Smooth muscle cell (in vitro differentiated cells): ENCODE measurements around the gene FAM8A1. TPM values are rescaled to one million over a fixed set of nuclear protein-coding genes. Genes with fewer than 3 reads are reported as not detected.

Experiments
- DNase-seq: peaks from one replicate; lab custom pipeline; 2025; ENCODE audit not compliant: unreplicated experiment; lab: John Stamatoyannopoulos, UW
- H2AFZ ChIP-seq: fragments of 200-600 bp; sonication (generic); 2 replicates; pipeline ENCODE4 v1.6.0; 2016; ENCODE audit warnings: antibody characterized with exemption, low read depth, mild to moderate bottlenecking
- H3F3A ChIP-seq: fragments of 200-600 bp; sonication (generic); 2 replicates; pipeline ENCODE4 v1.6.0; 2017; ENCODE audit warnings: antibody characterized with exemption, low read depth
- H3K27ac ChIP-seq: fragments of 200-600 bp; sonication (generic); 2 replicates; pipeline ENCODE4 v1.5.1; 2016; ENCODE audit warnings: low read depth, mild to moderate bottlenecking
- H3K27me3 ChIP-seq: fragments of 200-600 bp; sonication (generic); 2 replicates; pipeline ENCODE4 v1.6.1; 2016; ENCODE audit warnings: low read depth, mild to moderate bottlenecking
- H3K36me3 ChIP-seq: fragments of 200-600 bp; sonication (generic); 2 replicates; pipeline ENCODE4 v1.5.1; 2016; ENCODE audit warnings: low read depth
- H3K4me1 ChIP-seq: fragments of 200-600 bp; sonication (generic); 2 replicates; pipeline ENCODE4 v1.5.1; 2016; ENCODE audit warnings: low read depth
- H3K4me2 ChIP-seq: fragments of 200-600 bp; sonication (generic); 2 replicates; pipeline ENCODE4 v1.6.0; 2016; ENCODE audit warnings: mild to moderate bottlenecking
- H3K4me3 ChIP-seq: fragments of 200-600 bp; sonication (generic); 2 replicates; pipeline ENCODE4 v1.5.1; 2016; ENCODE audit warnings: mild to moderate bottlenecking
- H3K79me2 ChIP-seq: fragments of 200-600 bp; sonication (generic); 2 replicates; pipeline ENCODE4 v1.6.0; 2016; ENCODE audit warnings: low read depth, mild to moderate bottlenecking
- H3K9ac ChIP-seq: fragments of 200-600 bp; sonication (generic); 2 replicates; pipeline ENCODE4 v1.6.0; 2016; ENCODE audit warnings: low read depth
- H3K9me3 ChIP-seq: fragments of 200-600 bp; sonication (generic); replicated peaks from 2 replicates; pipeline ENCODE4 v1.5.1; 2016; ENCODE audit warnings: low read depth
- H4K20me1 ChIP-seq: fragments of 200-600 bp; sonication (generic); 2 replicates; pipeline ENCODE4 v1.6.0; 2016; ENCODE audit warnings: low read depth
- WGBS: methylation state at CpG from one replicate; pipeline ENCODE4 v1.1.7; 2016; ENCODE audit warnings: low lambda C conversion rate; 5-methylcytosine and 5-hydroxymethylcytosine counted together
- polyA plus RNA-seq: library from polyadenylated mRNA; unstranded; fragments of >200 nt; fragmentation: Nextera tagmentation; extraction: Ambion mirVana; gene quantifications from 2 replicates; pipeline ENCODE4 v1.2.1, GENCODE V29; 2016
- total RNA-seq: library from RNA; depleted of rRNA; stranded (reverse); fragments of >200 nt; gene quantifications from 2 replicates; pipeline ENCODE4 v1.2.3, GENCODE V29; 2014
- TF ChIP-seq, protein P1 (sequence below): fragments of 200-600 bp; sonication (generic); IDR thresholded peaks from 2 replicates; pipeline ENCODE4 v1.5.1; 2017; ENCODE audit warnings: borderline replicate concordance, mild to moderate bottlenecking, antibody characterized with exemption; ENCODE audit not compliant: insufficient read depth, poor library complexity, severe bottlenecking

The FAM8A1 gene
- total and polyA plus RNA-seq, 2 experiments from 2014 or later, result 11.8 to 33.2 TPM

DNA sequence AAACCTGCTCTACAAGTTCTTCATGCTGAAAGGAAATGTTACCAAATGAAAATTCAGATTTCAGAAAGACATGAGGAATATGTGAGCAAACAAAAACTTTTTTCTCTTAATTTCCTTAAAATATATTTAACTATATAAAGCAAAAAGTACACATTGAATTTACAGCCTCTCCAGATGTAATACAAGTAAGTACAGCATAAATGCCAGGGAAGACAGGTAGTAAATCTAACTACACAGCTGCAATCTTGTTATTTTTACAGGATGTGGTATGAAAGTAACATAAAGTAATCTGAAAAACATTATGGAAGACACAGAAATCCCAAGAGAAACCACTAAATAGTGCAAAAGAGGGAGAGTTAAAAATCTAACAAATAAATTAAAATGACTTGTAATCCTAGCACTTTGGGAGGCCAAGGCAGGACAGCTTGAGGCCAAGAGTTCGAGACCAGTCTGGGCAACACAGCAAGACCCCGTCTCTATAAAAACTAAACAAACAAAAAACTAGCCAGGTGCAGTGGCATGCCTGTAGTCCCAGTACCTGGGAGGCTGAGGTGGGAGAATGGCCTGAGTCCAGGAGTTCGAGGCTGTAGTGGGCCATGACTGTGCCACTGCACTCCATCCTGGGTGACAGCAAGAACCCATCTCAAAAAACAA lies 50.7 kb downstream of the FAM8A1 start:
- peaks cover 17% of the 10 kb centered on the region for H3K36me3 ChIP-seq

DNA sequence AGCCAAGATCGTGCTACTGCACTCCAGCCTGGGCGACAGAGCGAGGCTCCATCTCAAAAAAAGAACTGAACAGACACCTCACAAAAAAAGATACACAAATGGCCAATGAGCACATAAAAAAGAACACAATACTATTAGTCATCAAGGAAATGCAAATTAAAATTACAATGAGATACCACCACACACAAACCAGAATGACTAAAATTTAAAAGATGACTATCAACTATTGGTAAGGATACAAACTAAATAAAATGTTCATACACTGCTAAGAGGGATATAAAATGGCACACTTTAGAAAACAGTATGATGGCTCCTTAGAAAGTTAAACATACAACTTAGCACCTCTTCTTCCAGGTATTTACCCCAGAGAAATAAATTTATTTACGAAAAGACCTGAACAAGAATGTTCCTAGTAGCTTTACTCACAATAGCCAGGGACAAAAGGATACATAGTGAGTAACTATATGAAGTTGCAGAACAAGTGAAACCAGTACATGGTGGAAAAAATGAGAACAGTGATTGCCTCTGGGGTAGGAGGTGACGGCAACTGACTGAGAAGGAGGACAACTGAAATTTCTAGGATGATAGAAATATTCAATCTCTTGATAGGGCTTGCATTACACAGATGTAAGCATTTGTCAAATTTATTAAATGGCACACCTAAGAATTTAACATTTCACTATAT lies 53.2 kb downstream of the FAM8A1 start:
- Histone ChIP-seq H3K9me3 (no peaks in the 10 kb centered on the region), H3K4me2 (no peak overlapping the region), H3K9ac (no peak overlapping the region), H3F3A (no peaks in the 10 kb centered on the region), H3K4me1 (no peaks in the 10 kb centered on the region), H4K20me1 (peaks cover 26% of the 10 kb centered on the region), H3K4me3 (no peak overlapping the region), H3K79me2 (peaks cover 55% of the 10 kb centered on the region), H3K27me3 (no peaks in the 10 kb centered on the region), H2AFZ (no peak overlapping the region), H3K27ac (peak overlapping the region; percentile 55), H3K36me3 (peaks cover 9% of the 10 kb centered on the region)
- TF ChIP-seq, protein P1, sequence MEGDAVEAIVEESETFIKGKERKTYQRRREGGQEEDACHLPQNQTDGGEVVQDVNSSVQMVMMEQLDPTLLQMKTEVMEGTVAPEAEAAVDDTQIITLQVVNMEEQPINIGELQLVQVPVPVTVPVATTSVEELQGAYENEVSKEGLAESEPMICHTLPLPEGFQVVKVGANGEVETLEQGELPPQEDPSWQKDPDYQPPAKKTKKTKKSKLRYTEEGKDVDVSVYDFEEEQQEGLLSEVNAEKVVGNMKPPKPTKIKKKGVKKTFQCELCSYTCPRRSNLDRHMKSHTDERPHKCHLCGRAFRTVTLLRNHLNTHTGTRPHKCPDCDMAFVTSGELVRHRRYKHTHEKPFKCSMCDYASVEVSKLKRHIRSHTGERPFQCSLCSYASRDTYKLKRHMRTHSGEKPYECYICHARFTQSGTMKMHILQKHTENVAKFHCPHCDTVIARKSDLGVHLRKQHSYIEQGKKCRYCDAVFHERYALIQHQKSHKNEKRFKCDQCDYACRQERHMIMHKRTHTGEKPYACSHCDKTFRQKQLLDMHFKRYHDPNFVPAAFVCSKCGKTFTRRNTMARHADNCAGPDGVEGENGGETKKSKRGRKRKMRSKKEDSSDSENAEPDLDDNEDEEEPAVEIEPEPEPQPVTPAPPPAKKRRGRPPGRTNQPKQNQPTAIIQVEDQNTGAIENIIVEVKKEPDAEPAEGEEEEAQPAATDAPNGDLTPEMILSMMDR, result no peak
- DNase-seq, result no peak
- 74% methylated on average over 5 of the region's 5 CpGs for WGBS

More for the DNA sequence above, 50.7 kb downstream of the FAM8A1 start:
- TF ChIP-seq, protein P1, result no peak
- H3K4me3 ChIP-seq, result no peak overlapping the region
- H3K27ac ChIP-seq, result no peak overlapping the region
- H3K4me2 ChIP-seq, result no peak overlapping the region
- H3K9me3 ChIP-seq, result no peaks in the 10 kb centered on the region
- DNase-seq, result no peak
- no peak overlapping the region for H2AFZ ChIP-seq
- peaks cover 15% of the 10 kb centered on the region for H4K20me1 ChIP-seq
- H3K27me3 ChIP-seq, result no peaks in the 10 kb centered on the region
- peaks cover 34% of the 10 kb centered on the region for H3K79me2 ChIP-seq
- 98% methylated on average over 3 of the region's 3 CpGs for WGBS
- H3F3A ChIP-seq, result no peaks in the 10 kb centered on the region
- H3K9ac ChIP-seq, result no peak overlapping the region
- H3K4me1 ChIP-seq, result no peaks in the 10 kb centered on the region

DNA sequence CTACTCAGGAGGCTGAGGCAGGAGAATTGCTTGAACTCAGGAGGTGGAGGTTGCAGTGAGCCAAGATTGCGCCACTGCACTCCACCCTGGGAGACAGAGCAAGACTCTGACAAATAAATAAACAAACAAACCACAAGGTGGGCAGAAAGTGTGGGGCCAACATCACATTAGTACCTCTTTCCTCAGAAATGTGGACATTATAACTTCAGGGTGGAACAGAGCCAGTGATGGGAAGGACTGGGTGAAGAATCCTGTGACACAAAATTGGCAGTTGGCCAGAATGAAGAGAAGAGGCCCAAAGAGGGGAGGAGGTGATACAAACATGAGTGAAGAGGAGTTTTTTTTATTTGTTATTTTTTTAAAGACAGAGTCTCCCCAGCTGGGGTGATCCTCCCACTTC lies 56.0 kb downstream of the FAM8A1 start:
- Histone ChIP-seq H3K4me2 (no peak overlapping the region), H3K4me3 (no peak overlapping the region), H3K79me2 (peaks cover 66% of the 10 kb centered on the region), H3K4me1 (no peaks in the 10 kb centered on the region), H3K27ac (no peak overlapping the region), H3K27me3 (no peaks in the 10 kb centered on the region), H3K36me3 (peaks cover 8% of the 10 kb centered on the region), H2AFZ (no peak overlapping the region), H3K9me3 (no peaks in the 10 kb centered on the region), H4K20me1 (peaks cover 29% of the 10 kb centered on the region), H3K9ac (no peak overlapping the region), H3F3A (no peaks in the 10 kb centered on the region)
- no peak for DNase-seq
- TF ChIP-seq, protein P1, result no peak
- WGBS, result 95% methylated on average over 1 of the region's 1 CpG
